K562 (cell line): ENCODE measurements around the gene SLC29A3. TPM values are rescaled to one million over a fixed set of nuclear protein-coding genes. Genes with fewer than 3 reads are reported as not detected.

Experiments used
- ASH1L ChIP-seq: fragments of 450-650 bp; IDR thresholded peaks from 2 replicates; pipeline ENCODE4 v1.6.1; 2018; ENCODE audit warnings: borderline replicate concordance, mild to moderate bottlenecking, low read depth; ENCODE audit not compliant: partially characterized antibody
- ATF1 ChIP-seq, 2 experiments: fragments of 450-650 bp in 1 of 2; IDR thresholded peaks; 2 replicates each; pipeline ENCODE4 v1.6.1; 2016; ENCODE audit warnings: missing compliant biosample characterization in 1 of 2, missing genetic modification characterization in 1 of 2
- ATF7 ChIP-seq: fragments of 450-650 bp; IDR thresholded peaks from 2 replicates; pipeline ENCODE4 v1.7.1; 2014; ENCODE audit warnings: mild to moderate bottlenecking, moderate library complexity
- DPF2 ChIP-seq: fragments of 450-650 bp; IDR thresholded peaks from 2 replicates; pipeline ENCODE4 v1.6.1; 2016
- ELF4 ChIP-seq: fragments of 450-650 bp; formaldehyde crosslinking; IDR thresholded peaks from 2 replicates; pipeline ENCODE4 v1.4.0; 2022; ENCODE audit warnings: missing genetic modification characterization
- EZH2 ChIP-seq: IDR thresholded peaks from 2 replicates; pipeline ENCODE4 v1.6.1; 2012; ENCODE audit warnings: low read depth, mild to moderate bottlenecking, inconsistent platforms, low read length, borderline replicate concordance
- FOXA1 ChIP-seq: fragments of 450-650 bp; IDR thresholded peaks from 2 replicates; pipeline ENCODE4 v1.6.1; 2016; ENCODE audit warnings: mild to moderate bottlenecking, borderline replicate concordance
- KDM2B ChIP-seq: fragments of 250-450 bp; sonication (Bioruptor Pico); IDR thresholded peaks from 2 replicates; pipeline ENCODE4 v1.8.0; 2021; ENCODE audit warnings: mild to moderate bottlenecking, moderate library complexity
- MEF2A ChIP-seq: IDR thresholded peaks from 2 replicates; pipeline ENCODE4 v1.6.1; 2011; ENCODE audit warnings: low read depth, mild to moderate bottlenecking, low read length, moderate library complexity; ENCODE audit not compliant: control insufficient read depth
- MTA1 ChIP-seq: fragments of 450-650 bp; IDR thresholded peaks from 2 replicates; pipeline ENCODE4 v1.6.1; 2017; ENCODE audit warnings: borderline replicate concordance
- MTF1 ChIP-seq: fragments of 250-450 bp; sonication (Bioruptor Pico); IDR thresholded peaks from 2 replicates; pipeline ENCODE4 v1.9.0; 2021; ENCODE audit warnings: moderate library complexity, mild to moderate bottlenecking, inconsistent platforms, borderline replicate concordance
- NFIX ChIP-seq: fragments of 250-450 bp; sonication (Bioruptor Pico); IDR thresholded peaks from 2 replicates; pipeline ENCODE4 v1.4.0; 2020; ENCODE audit warnings: low read depth, mild to moderate bottlenecking, moderate library complexity
- POLR2AphosphoS2 ChIP-seq: IDR thresholded peaks from 2 replicates; pipeline ENCODE4 v1.6.1; 2012; ENCODE audit warnings: low read length, improper control_type of control experiment
- POLR3A ChIP-seq: IDR thresholded peaks from 2 replicates; pipeline ENCODE4 v1.6.1; 2011; ENCODE audit warnings: borderline replicate concordance, mild to moderate bottlenecking, moderate library complexity; ENCODE audit not compliant: insufficient read length, insufficient read depth; ENCODE audit errors: extremely low read depth
- PRMT5 ChIP-seq: sonication (generic); formaldehyde crosslinking; IDR thresholded peaks from 2 replicates; pipeline ENCODE4 v1.5.0; 2020; ENCODE audit warnings: missing genetic modification reagents
- RBM22 ChIP-seq: fragments of 200-400 bp; formaldehyde crosslinking; IDR thresholded peaks from 2 replicates; pipeline ENCODE4 v1.6.1; 2018; ENCODE audit warnings: low read length, low read depth; ENCODE audit not compliant: poor library complexity, severe bottlenecking
- ZC3H11A ChIP-seq: IDR thresholded peaks from 2 replicates; pipeline ENCODE4 v1.6.1; 2012; ENCODE audit warnings: low read depth, low read length, improper control_type of control experiment
- ZNF12 ChIP-seq: sonication (generic); formaldehyde crosslinking; IDR thresholded peaks from 2 replicates; pipeline ENCODE4 v1.4.0; 2020; ENCODE audit warnings: mild to moderate bottlenecking, missing genetic modification reagents
- ZNF165 ChIP-seq: fragments of 250-450 bp; sonication (Bioruptor Pico); IDR thresholded peaks from 2 replicates; pipeline ENCODE4 v1.4.0; 2020; ENCODE audit warnings: borderline replicate concordance
- ZNF212 ChIP-seq: fragments of 450-650 bp; formaldehyde crosslinking; IDR thresholded peaks from 2 replicates; pipeline ENCODE4 v1.4.0; 2020; ENCODE audit warnings: mild to moderate bottlenecking
- ZNF408 ChIP-seq: fragments of 250-450 bp; sonication (Bioruptor Pico); IDR thresholded peaks from 2 replicates; pipeline ENCODE4 v1.4.0; 2020; ENCODE audit warnings: low read depth, mild to moderate bottlenecking, moderate library complexity
- polyA plus RNA-seq, 8 experiments: library from polyadenylated mRNA; depleted of rRNA in 4 of 8; stranded (reverse) in 5 of 8; unstranded in 3 of 8; fragments of >200 nt; fragmentation: Nextera tagmentation in 2 of 8; fragmentation: Illumina TruSeq in 1 of 8; extraction: Ambion mirVana in 2 of 8; extraction: Trizol in 1 of 8; gene quantifications; 2 replicates each; pipeline versions ENCODE4 v1.2.1 to v1.2.3, GENCODE V29; 2011 to 2014; ENCODE audit warnings: inconsistent platforms in 1 of 8, missing spikeins in 1 of 8
- total RNA-seq, 7 experiments: library from RNA; depleted of rRNA in 6 of 7; stranded (reverse); fragments of >200 nt in 6 of 7; fragmentation: Illumina TruSeq in 2 of 7; extraction: Trizol in 2 of 7; gene quantifications; 2 replicates each; pipeline versions ENCODE4 v1.2.1 to v1.2.3, GENCODE V29; 2011 to 2021; ENCODE audit warnings: low replicate concordance in 1 of 7
- TF ChIP-seq, protein P1 (sequence below): fragments of 450-650 bp; formaldehyde crosslinking; IDR thresholded peaks from 2 replicates; pipeline ENCODE4 v1.4.0; 2022; ENCODE audit warnings: missing genetic modification characterization
- TF ChIP-seq, protein P2 (sequence below): fragments of 450-650 bp; formaldehyde crosslinking; IDR thresholded peaks from 2 replicates; pipeline ENCODE4 v1.4.0; 2020; ENCODE audit warnings: mild to moderate bottlenecking, moderate library complexity
- TF ChIP-seq, protein P3 (sequence below), 2 experiments: IDR thresholded peaks in 1 of 2; conservative IDR thresholded peaks in 1 of 2; 2 replicates each; pipeline ENCODE4 v1.6.1; 2016; ENCODE audit warnings: low read depth in 2 of 2, mild to moderate bottlenecking in 1 of 2, missing compliant biosample characterization in 1 of 2, missing genetic modification characterization in 1 of 2, moderate library complexity in 1 of 2

SLC29A3 gene
- total and polyA plus RNA-seq, 9 of the 15 experiments (the other 6 are each of a cell fraction or from before 2014, with no cell fraction given): 2.1 to 10.7 (median 4.6) TPM

DNA sequence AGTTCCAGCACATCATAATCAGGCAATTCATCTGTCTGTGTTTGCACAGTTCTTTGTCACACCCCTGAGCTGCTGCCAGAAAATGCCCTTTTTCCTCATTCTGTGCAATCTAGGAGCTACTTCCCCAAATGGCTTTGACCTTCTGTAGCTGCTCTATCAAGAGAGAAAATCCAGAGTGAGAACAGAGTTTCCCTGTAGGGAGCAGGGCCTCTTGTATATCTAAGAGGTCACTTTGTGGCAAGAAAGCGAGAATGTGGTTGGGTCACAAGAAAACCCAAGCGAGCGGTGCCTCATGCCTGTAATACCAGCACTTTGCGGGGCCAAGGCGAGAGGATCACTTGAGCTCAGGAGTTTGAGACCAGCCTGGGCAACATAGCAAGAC is 24.3 kb downstream of the SLC29A3 start (continued):
- TF ChIP-seq, protein P1, sequence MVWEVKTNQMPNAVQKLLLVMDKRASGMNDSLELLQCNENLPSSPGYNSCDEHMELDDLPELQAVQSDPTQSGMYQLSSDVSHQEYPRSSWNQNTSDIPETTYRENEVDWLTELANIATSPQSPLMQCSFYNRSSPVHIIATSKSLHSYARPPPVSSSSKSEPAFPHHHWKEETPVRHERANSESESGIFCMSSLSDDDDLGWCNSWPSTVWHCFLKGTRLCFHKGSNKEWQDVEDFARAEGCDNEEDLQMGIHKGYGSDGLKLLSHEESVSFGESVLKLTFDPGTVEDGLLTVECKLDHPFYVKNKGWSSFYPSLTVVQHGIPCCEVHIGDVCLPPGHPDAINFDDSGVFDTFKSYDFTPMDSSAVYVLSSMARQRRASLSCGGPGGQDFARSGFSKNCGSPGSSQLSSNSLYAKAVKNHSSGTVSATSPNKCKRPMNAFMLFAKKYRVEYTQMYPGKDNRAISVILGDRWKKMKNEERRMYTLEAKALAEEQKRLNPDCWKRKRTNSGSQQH: no peak
- 0 out of 2 replicates have a peak, but pooled peaks have one; percentile 14 for TF ChIP-seq FOXA1
- no peak for TF ChIP-seq POLR2AphosphoS2
- no peak for TF ChIP-seq DPF2
- TF ChIP-seq RBM22: no peak
- TF ChIP-seq PRMT5 (CRISPR knock-in tag): no peak
- TF ChIP-seq, protein P2, sequence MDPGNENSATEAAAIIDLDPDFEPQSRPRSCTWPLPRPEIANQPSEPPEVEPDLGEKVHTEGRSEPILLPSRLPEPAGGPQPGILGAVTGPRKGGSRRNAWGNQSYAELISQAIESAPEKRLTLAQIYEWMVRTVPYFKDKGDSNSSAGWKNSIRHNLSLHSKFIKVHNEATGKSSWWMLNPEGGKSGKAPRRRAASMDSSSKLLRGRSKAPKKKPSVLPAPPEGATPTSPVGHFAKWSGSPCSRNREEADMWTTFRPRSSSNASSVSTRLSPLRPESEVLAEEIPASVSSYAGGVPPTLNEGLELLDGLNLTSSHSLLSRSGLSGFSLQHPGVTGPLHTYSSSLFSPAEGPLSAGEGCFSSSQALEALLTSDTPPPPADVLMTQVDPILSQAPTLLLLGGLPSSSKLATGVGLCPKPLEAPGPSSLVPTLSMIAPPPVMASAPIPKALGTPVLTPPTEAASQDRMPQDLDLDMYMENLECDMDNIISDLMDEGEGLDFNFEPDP (CRISPR knock-in tag): no peak
- peak; percentile 52; the same call in 1 of the 2 replicates for TF ChIP-seq MTA1
- TF ChIP-seq ZNF408 (CRISPR knock-in tag): no peak
- TF ChIP-seq MEF2A: no peak
- TF ChIP-seq ZNF12: no peak
- TF ChIP-seq ZNF165: no peak
- TF ChIP-seq, protein P3, sequence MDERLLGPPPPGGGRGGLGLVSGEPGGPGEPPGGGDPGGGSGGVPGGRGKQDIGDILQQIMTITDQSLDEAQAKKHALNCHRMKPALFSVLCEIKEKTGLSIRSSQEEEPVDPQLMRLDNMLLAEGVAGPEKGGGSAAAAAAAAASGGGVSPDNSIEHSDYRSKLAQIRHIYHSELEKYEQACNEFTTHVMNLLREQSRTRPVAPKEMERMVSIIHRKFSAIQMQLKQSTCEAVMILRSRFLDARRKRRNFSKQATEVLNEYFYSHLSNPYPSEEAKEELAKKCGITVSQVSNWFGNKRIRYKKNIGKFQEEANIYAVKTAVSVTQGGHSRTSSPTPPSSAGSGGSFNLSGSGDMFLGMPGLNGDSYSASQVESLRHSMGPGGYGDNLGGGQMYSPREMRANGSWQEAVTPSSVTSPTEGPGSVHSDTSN (CRISPR knock-in tag; IDR thresholded peaks at IDR 0.05; ENCODE audit: low read depth): no peak
- TF ChIP-seq, protein P3 (tag; conservative IDR thresholded peaks at IDR 0.05; ENCODE audit: low read depth): 0 out of 2 replicates have a peak, but pooled peaks have one; percentile 46
- TF ChIP-seq NFIX (CRISPR knock-in tag): no peak
- no peak for TF ChIP-seq KDM2B (CRISPR knock-in tag)
- TF ChIP-seq ELF4 (CRISPR knock-in tag): no peak
- no peak for TF ChIP-seq ZNF212
- TF ChIP-seq EZH2: no peak
- TF ChIP-seq ZC3H11A: no peak
- TF ChIP-seq ATF7: peak; percentile 63; the same call in 1 of the 2 replicates
- TF ChIP-seq ASH1L: no peak
- TF ChIP-seq MTF1 (CRISPR knock-in tag): no peak
- no peak for TF ChIP-seq ATF1 (CRISPR knock-in tag; IDR thresholded peaks at IDR 0.05)
- 0 out of 2 replicates have a peak, but pooled peaks have one; percentile 35 for TF ChIP-seq ATF1 (tag; IDR thresholded peaks at IDR 0.05)
- TF ChIP-seq POLR3A: no peak
